GM21737 (cell line): ENCODE measurements around the gene BHMT.

ENCODE experiments used
- ATAC-seq: cut with Tn5 transposase; IDR thresholded peaks from one replicate; pipeline ENCODE4 v1.9.1; 2021; ENCODE audit warnings: mild to moderate bottlenecking, moderate library complexity; ENCODE audit not compliant: unreplicated experiment

Gene BHMT

GRCh38 chr5:79111387-79111959 lies at the start of gene BHMT:
BHMT (plus strand) TSS chr5:79111809; CDS start chr5:79111886, 77 bp downstream.
- no peak for ATAC-seq

GRCh38 chr5:79062436-79062835 lies 49.2 kb upstream of the BHMT start:
- no peak for ATAC-seq

GRCh38 chr5:79069488-79070349 lies 41.9 kb upstream of the BHMT start, which contains the start of the genes BHMT2 and DMGDH:
BHMT2 (plus strand) TSS chr5:79069767; CDS start chr5:79069783, 16 bp downstream.
DMGDH (minus strand) TSS chr5:79069674; CDS start chr5:79069620, 54 bp downstream.
- no peak for ATAC-seq

GRCh38 chr5:79070350-79070667 lies 41.3 kb upstream of the BHMT start:
- ATAC-seq, result no peak

GRCh38 chr5:79074641-79075040 lies 37.0 kb upstream of the BHMT start:
- ATAC-seq, result no peak

GRCh38 chr5:79075646-79076426 lies 35.8 kb upstream of the BHMT start:
- ATAC-seq, result no peak

DNA sequence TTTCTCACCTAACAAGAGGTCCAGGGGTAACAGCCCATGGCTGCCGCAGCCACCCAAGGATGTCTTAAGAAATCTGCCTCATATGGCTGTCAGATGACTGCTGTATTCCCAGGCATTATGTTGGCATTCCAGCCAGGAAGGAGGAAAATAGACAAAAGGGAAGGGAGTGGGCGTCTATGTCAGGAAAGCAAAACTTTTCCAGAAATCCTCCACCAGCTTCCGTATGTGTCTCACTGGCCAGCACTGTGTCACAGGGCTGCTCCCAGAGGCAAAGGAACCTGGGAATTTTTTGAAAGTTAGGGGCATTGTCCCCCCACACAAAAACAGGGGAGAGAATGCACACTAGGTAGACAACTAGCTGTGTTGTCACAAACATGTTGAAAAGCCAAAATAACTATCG lies 34.8 kb upstream of the BHMT start:
- ATAC-seq, result no peak

DNA sequence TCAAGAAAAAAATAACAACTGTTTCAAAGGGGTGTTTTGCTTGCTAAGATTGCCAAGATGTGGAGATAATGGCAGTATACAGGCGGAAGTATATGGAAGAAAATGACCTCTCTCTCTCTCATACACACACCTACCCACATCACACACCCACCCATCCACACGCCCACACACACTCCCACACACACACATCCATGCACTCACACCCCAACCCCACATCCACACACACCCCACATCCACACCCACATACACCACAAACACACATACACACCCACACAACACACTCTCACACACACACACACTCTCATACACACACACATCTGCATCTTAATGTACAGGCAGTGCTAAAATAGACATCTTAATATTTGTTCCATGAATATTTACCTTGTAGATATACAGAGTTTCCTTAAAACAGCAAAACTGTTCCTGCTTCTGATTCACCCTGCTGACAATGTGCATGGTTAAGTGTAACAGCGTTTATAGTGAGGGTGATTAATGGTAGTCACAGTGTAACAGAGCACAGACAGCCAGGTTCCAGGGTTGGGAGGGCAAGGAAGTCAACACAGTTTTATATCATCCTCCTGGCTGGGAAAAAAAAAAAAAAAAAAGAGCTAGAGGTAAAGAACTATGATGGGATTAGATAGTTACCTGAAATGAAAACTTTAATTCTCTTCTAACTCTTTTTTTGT lies 33.8 kb upstream of the BHMT start:
- ATAC-seq, result no peak

DNA sequence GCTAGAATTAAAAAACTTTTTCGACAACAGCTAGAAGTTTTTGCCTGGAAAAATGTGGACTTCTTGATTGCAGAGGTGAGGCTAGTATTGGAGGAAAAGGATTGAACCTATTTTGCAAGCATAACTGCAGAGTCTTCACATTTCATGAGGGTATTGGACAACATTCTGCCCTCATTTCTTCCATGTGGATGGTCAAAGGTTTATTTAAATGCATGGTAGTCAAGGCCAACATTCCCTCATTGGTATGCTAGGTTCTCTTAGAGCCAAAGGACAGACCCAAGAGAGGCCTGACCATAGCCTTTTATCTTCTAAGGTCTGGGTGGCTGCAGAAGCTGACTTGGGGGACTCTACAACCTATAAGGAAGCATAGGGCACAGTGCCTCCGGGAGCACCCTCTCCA lies 30.8 kb upstream of the BHMT start:
- no peak for ATAC-seq

- no peak for ATAC-seq
Measured at GRCh38 chr5:79081779-79082178, 29.8 kb upstream of the BHMT start.

- ATAC-seq, result no peak
Measured at GRCh38 chr5:79086116-79086515, 25.5 kb upstream of the BHMT start.

- no peak for ATAC-seq
Measured at GRCh38 chr5:79088507-79088906, 23.1 kb upstream of the BHMT start.

- no peak for ATAC-seq
Measured at GRCh38 chr5:79091064-79091463, 20.5 kb upstream of the BHMT start.

GRCh38 chr5:79093762-79094161 lies 17.8 kb upstream of the BHMT start:
- no peak for ATAC-seq

GRCh38 chr5:79105868-79106267 lies 5.7 kb upstream of the BHMT start:
- no peak for ATAC-seq

DNA sequence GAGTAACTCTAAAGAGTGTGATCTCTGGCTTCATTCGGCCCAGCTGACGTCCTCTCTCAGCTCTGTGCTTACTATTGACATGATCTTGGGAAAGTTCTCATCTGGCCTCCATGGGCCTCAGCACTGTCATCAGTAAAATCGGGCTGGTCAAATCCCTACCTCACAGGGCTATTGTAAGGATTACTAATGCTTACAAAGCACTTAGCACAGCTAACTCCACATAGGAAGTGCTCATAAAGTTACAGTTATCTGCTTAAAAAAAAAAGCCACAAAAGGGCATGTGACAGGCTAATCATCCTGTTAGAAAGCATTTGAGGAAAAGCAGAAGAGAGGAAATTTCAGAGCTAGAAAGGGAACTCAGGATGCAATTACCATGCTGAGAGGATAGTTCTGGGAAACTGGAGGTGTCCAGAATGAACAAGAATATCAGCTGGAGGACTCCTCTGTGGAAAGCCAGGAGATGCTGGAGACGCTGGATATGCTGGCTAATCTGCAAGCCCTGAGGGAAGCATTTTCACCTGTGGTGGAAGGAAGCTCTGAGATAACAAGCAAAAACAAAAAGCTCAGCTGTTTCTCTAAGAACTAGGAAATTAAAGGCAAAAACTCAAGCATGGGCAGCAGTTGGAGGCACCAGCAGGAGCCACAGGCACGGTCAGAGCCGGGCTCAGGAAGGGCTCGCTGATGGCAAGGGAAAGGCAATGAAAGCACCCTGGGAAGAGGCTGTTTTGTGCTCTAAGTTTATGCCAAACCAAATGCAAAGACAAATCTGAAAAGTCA lies 4.4 kb upstream of the BHMT start:
- ATAC-seq, result no peak

DNA sequence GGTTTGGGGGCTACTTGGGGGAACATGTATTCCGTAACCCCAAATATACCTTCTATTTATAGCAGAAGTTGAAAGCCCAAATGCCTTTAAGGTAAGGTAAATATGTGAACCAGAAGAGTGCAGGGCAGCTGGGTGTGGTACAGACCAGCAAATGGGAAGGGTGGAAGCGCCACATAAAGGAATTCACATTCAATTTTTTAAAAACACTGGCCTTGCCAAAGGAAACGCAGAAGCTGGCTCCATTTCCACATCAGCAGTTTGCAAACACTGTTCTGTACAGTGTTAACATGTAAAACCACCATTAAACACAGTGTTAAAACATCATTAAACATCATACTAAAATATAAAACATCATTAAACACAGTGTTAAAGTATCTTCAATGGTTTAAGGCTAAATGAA lies 3.5 kb upstream of the BHMT start:
- ATAC-seq, result no peak

DNA sequence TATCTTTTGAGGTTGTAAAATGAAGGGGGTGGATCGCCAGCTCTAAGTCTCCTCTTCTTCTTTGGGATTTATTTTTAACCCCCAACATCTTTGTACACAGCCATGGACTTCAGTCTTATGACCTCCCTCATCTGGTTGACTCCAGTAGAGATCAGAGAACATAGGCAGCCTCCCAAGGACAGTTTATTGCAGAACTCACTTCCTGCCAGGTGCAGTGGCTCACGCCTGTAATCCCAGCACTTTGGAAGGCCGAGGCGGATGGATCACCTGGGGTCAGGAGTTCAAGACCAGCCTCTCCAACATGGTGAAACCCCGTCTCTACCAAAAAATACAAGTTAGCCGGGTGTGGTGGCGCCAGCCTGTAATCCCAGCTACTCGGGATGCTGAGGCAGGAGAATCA lies 2.8 kb upstream of the BHMT start:
- no peak for ATAC-seq

DNA sequence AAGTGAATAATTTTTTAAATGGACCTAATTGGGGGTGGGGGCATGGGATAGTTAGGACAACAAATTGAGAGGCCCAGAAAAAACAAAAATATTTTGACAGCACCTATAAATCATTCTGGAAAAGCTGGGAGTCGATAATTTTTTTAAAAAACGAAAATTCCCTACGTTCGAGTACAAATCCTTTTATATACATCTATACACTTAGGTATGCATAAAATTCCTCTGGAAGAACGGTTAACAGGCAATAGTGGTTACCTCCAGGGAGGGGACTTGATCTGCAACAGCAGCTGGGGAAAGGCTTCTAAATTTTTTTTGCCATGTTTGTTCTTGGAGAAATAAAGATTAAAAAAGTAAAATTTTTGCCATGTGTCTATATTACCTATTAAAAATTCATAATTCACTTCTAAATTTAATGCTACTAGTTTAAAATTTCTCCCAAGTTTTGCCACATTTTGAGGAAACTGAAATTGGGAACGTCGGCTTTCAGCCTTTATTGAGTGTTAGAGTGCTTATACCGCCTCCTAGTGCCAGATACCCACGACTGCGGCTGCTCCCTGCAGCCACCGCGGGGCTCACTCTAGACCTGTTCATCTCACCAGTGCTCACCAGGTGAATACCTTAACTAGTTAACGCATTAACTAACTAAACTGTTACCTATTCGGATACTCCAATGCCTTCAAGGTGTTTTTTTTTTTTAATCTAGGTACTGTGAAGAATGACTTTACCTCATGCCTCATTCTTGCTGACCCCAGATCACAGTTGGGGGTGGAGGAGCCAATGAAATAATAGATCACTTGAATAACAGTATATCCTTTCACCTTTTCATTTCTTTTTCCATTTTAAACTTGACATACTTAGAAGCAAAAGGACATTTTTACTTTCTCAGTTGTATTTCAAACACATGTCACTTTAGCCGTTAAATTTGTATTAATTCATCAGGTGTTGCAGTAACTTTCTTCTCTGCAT lies 1.8 kb upstream of the BHMT start:
- no peak for ATAC-seq
